Adipocyte (in vitro differentiated cells): ENCODE results near the gene ENTPD2.

Source experiments
- DNase-seq: peaks from one replicate; pipeline ENCODE4 v3.0.0-alpha.2; 2015; ENCODE audit warnings: low read depth
- H3K27me3 ChIP-seq: replicated peaks from 2 replicates; pipeline ENCODE4 v1.7.0; 2013; ENCODE audit warnings: mild to moderate bottlenecking, low read length, moderate library complexity; ENCODE audit not compliant: control insufficient read depth, insufficient read depth
- H3K36me3 ChIP-seq: 2 replicates; pipeline ENCODE4 v1.7.0; 2013; ENCODE audit warnings: low read length, mild to moderate bottlenecking, moderate library complexity; ENCODE audit not compliant: control insufficient read depth, insufficient read depth, severe bottlenecking
- H3K4me1 ChIP-seq: 2 replicates; pipeline ENCODE4 v1.7.0; 2013; ENCODE audit warnings: mild to moderate bottlenecking, low read length, moderate library complexity; ENCODE audit not compliant: control insufficient read depth, insufficient read depth
- H3K4me3 ChIP-seq: 2 replicates; pipeline ENCODE4 v1.7.0; 2013; ENCODE audit warnings: mild to moderate bottlenecking, low read length, moderate library complexity
- H3K9ac ChIP-seq: 2 replicates; pipeline ENCODE4 v1.7.0; 2013; ENCODE audit warnings: mild to moderate bottlenecking, low read length, moderate library complexity
- H3K9me3 ChIP-seq: 2 replicates; pipeline ENCODE4 v1.7.0; 2013; ENCODE audit warnings: mild to moderate bottlenecking, low read length, moderate library complexity; ENCODE audit not compliant: control insufficient read depth

ENTPD2 gene

GRCh38 chr9:137015540-137015930 is 38.3 kb downstream of the ENTPD2 start:
- Histone ChIP-seq H3K4me3 (no peak overlapping the region), H3K9me3 (no peaks in the 10 kb centered on the region), H3K4me1 (no peaks in the 10 kb centered on the region), H3K36me3 (peaks cover 23% of the 10 kb centered on the region), H3K27me3 (no peaks in the 10 kb centered on the region), H3K9ac (no peak overlapping the region)
- no peak for DNase-seq

GRCh38 chr9:137014776-137015539 is 38.9 kb downstream of the ENTPD2 start:
- Histone ChIP-seq H3K27me3 (no peaks in the 10 kb centered on the region), H3K9me3 (no peaks in the 10 kb centered on the region), H3K4me1 (no peaks in the 10 kb centered on the region), H3K36me3 (peaks cover 24% of the 10 kb centered on the region), H3K4me3 (no peak overlapping the region), H3K9ac (no peak overlapping the region)
- DNase-seq: no peak

- H3K4me3 ChIP-seq: no peak overlapping the region
- H3K36me3 ChIP-seq: peaks cover 29% of the 10 kb centered on the region
- H3K4me1 ChIP-seq: no peaks in the 10 kb centered on the region
- H3K9ac ChIP-seq: no peak overlapping the region
- H3K9me3 ChIP-seq: no peaks in the 10 kb centered on the region
- DNase-seq: no peak
- H3K27me3 ChIP-seq: no peaks in the 10 kb centered on the region
These were observed 39.7 kb downstream of the ENTPD2 start for GRCh38 chr9:137014166-137014565.

GRCh38 chr9:137013571-137013940 is 40.3 kb downstream of the ENTPD2 start:
- no peak overlapping the region for H3K4me3 ChIP-seq
- H3K27me3 ChIP-seq: no peaks in the 10 kb centered on the region
- H3K9me3 ChIP-seq: no peaks in the 10 kb centered on the region
- no peaks in the 10 kb centered on the region for H3K4me1 ChIP-seq
- no peak for DNase-seq
- no peak overlapping the region for H3K9ac ChIP-seq
- H3K36me3 ChIP-seq: peaks cover 29% of the 10 kb centered on the region

- Histone ChIP-seq H3K36me3 (peaks cover 29% of the 10 kb centered on the region), H3K4me3 (no peak overlapping the region), H3K27me3 (no peaks in the 10 kb centered on the region), H3K9ac (no peak overlapping the region), H3K9me3 (no peaks in the 10 kb centered on the region), H3K4me1 (no peaks in the 10 kb centered on the region)
- DNase-seq: no peak
These were observed 40.9 kb downstream of the ENTPD2 start for GRCh38 chr9:137012694-137013570.

- DNase-seq: no peak
- Histone ChIP-seq H3K36me3 (peaks cover 29% of the 10 kb centered on the region), H3K4me3 (no peak overlapping the region), H3K4me1 (no peaks in the 10 kb centered on the region), H3K9me3 (no peaks in the 10 kb centered on the region), H3K27me3 (no peaks in the 10 kb centered on the region), H3K9ac (no peak overlapping the region)
These were observed 41.8 kb downstream of the ENTPD2 start for GRCh38 chr9:137011907-137012675.

GRCh38 chr9:137011156-137011555 is 42.7 kb downstream of the ENTPD2 start:
- no peak for DNase-seq
- Histone ChIP-seq H3K4me1 (no peaks in the 10 kb centered on the region), H3K27me3 (no peaks in the 10 kb centered on the region), H3K9ac (no peak overlapping the region), H3K4me3 (no peak overlapping the region), H3K36me3 (peaks cover 21% of the 10 kb centered on the region), H3K9me3 (no peaks in the 10 kb centered on the region)

- no peak overlapping the region for H3K4me3 ChIP-seq
- no peak for DNase-seq
- no peaks in the 10 kb centered on the region for H3K4me1 ChIP-seq
- no peaks in the 10 kb centered on the region for H3K9me3 ChIP-seq
- peaks cover 13% of the 10 kb centered on the region for H3K36me3 ChIP-seq
- no peak overlapping the region for H3K9ac ChIP-seq
- no peaks in the 10 kb centered on the region for H3K27me3 ChIP-seq
These were observed 43.7 kb downstream of the ENTPD2 start for GRCh38 chr9:137009938-137010732.

GRCh38 chr9:137009217-137009616 is 44.6 kb downstream of the ENTPD2 start:
- Histone ChIP-seq H3K9ac (no peak overlapping the region), H3K9me3 (no peaks in the 10 kb centered on the region), H3K4me1 (no peaks in the 10 kb centered on the region), H3K4me3 (no peak overlapping the region), H3K36me3 (peaks cover 9% of the 10 kb centered on the region), H3K27me3 (no peaks in the 10 kb centered on the region)
- no peak for DNase-seq

- H3K9ac ChIP-seq: no peak overlapping the region
- H3K4me3 ChIP-seq: no peak overlapping the region
- H3K36me3 ChIP-seq: peaks cover 9% of the 10 kb centered on the region
- H3K27me3 ChIP-seq: no peaks in the 10 kb centered on the region
- H3K9me3 ChIP-seq: no peaks in the 10 kb centered on the region
- no peaks in the 10 kb centered on the region for H3K4me1 ChIP-seq
- DNase-seq: no peak
These were observed 45.5 kb downstream of the ENTPD2 start for GRCh38 chr9:137008312-137008711.
